ENCODE data around the gene JAG1. TPM values are rescaled to one million over a fixed set of nuclear protein-coding genes. Genes with fewer than 3 reads are reported as not detected.

Gene JAG1
- total RNA-seq, 1 donor from 2014 or later, result 172 TPM

DNA sequence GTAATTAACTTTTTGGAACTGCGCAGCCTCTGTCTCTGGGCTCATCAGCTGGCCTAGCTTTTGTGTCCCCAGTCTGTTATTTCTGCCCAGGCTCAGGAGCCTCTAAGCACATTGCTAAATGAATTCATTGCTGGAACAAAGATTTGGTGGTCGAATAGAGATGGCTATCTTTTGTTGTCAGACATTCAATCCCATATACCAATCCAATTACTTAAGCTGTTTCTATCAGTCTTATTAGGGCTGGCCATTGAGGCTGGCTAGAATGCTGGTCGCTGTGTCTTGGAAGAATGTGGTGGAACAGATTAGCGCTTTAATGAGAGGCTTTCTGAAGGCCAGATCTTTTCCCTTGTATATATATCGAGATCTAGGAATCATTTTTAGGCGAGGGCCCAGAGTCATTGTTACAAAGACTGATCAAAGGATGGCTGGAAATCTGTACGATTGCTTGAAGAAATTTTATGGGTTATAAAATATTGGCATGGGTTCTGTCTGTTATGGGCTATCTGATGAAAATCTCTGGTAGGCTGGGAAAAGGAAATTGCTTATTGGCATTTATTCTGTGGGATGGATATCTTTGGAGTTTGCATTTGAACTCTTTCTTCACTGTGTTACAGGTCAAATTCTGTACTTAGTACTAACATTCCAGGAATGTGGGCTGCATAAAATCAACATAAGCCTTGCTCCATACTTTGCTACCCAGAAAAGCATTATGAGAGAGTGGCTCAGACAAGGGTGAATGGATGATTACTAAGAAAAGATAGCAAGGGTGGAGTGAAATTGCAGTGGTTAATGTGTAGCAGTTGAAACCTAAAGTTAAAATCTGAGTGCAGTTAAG is 34.8 kb upstream of the JAG1 start:
- no peak overlapping the region for H3K4me3 Mint-ChIP-seq (ENCODE audit: unreplicated experiment)
- H3K27ac Mint-ChIP-seq (ENCODE audit: unreplicated experiment), result no peak overlapping the region
- no peaks in the 10 kb centered on the region for H3K27me3 Mint-ChIP-seq (ENCODE audit: unreplicated experiment)
- peaks cover 3% of the 10 kb centered on the region for H3K36me3 Mint-ChIP-seq (ENCODE audit: low read depth, unreplicated experiment)
- no peaks in the 10 kb centered on the region for H3K4me1 Mint-ChIP-seq (ENCODE audit: unreplicated experiment)
- H3K9me3 Mint-ChIP-seq (ENCODE audit: unreplicated experiment), result no peaks in the 10 kb centered on the region
- no peak for DNase-seq (ENCODE audit: low spot score)
- TF ChIP-seq, protein P1, sequence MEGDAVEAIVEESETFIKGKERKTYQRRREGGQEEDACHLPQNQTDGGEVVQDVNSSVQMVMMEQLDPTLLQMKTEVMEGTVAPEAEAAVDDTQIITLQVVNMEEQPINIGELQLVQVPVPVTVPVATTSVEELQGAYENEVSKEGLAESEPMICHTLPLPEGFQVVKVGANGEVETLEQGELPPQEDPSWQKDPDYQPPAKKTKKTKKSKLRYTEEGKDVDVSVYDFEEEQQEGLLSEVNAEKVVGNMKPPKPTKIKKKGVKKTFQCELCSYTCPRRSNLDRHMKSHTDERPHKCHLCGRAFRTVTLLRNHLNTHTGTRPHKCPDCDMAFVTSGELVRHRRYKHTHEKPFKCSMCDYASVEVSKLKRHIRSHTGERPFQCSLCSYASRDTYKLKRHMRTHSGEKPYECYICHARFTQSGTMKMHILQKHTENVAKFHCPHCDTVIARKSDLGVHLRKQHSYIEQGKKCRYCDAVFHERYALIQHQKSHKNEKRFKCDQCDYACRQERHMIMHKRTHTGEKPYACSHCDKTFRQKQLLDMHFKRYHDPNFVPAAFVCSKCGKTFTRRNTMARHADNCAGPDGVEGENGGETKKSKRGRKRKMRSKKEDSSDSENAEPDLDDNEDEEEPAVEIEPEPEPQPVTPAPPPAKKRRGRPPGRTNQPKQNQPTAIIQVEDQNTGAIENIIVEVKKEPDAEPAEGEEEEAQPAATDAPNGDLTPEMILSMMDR (IDR thresholded peaks at IDR 0.05; ENCODE audit: unreplicated experiment), result no peak

DNA sequence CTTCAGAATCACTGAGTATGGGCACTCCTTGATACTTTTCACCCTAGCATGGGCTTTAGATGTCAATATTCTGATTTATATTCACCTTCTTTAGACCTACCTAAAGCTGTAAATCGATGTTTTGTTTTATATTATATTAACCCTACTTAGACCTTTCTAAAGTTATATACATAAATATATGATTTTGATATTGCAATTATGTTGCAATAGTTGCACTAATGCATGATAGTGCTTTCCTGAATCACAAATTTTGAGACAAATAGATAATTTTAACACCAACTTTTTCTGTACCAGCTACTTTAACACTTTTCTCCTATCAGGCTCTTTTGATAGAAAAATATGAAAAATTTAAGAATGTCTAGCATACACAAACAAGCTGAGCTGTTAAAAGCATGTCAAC is 34.0 kb upstream of the JAG1 start:
- Mint-ChIP-seq H3K27me3 (ENCODE audit: unreplicated experiment) (no peaks in the 10 kb centered on the region), H3K9me3 (ENCODE audit: unreplicated experiment) (no peaks in the 10 kb centered on the region), H3K36me3 (ENCODE audit: low read depth, unreplicated experiment) (peaks cover 3% of the 10 kb centered on the region), H3K4me3 (ENCODE audit: unreplicated experiment) (no peak overlapping the region), H3K27ac (ENCODE audit: unreplicated experiment) (no peak overlapping the region), H3K4me1 (ENCODE audit: unreplicated experiment) (no peaks in the 10 kb centered on the region)
- DNase-seq (ENCODE audit: low spot score), result no peak
- TF ChIP-seq, protein P1 (IDR thresholded peaks at IDR 0.05; ENCODE audit: unreplicated experiment), result no peak

- Mint-ChIP-seq H3K36me3 (ENCODE audit: low read depth, unreplicated experiment) (peaks cover 3% of the 10 kb centered on the region), H3K4me3 (ENCODE audit: unreplicated experiment) (no peak overlapping the region), H3K4me1 (ENCODE audit: unreplicated experiment) (no peaks in the 10 kb centered on the region), H3K9me3 (ENCODE audit: unreplicated experiment) (no peaks in the 10 kb centered on the region), H3K27ac (ENCODE audit: unreplicated experiment) (no peak overlapping the region), H3K27me3 (ENCODE audit: unreplicated experiment) (no peaks in the 10 kb centered on the region)
- TF ChIP-seq, protein P1 (IDR thresholded peaks at IDR 0.05; ENCODE audit: unreplicated experiment), result no peak
- DNase-seq (ENCODE audit: low spot score), result no peak
Measured at GRCh38 chr20:10707068-10707467, 33.3 kb upstream of the JAG1 start.

GRCh38 chr20:10706460-10706811 is 32.6 kb upstream of the JAG1 start:
- Mint-ChIP-seq H3K27ac (ENCODE audit: unreplicated experiment) (no peak overlapping the region), H3K4me1 (ENCODE audit: unreplicated experiment) (no peaks in the 10 kb centered on the region), H3K27me3 (ENCODE audit: unreplicated experiment) (no peaks in the 10 kb centered on the region), H3K4me3 (ENCODE audit: unreplicated experiment) (no peak overlapping the region), H3K9me3 (ENCODE audit: unreplicated experiment) (no peaks in the 10 kb centered on the region), H3K36me3 (ENCODE audit: low read depth, unreplicated experiment) (peaks cover 3% of the 10 kb centered on the region)
- TF ChIP-seq, protein P1 (IDR thresholded peaks at IDR 0.05; ENCODE audit: unreplicated experiment), result no peak
- DNase-seq (ENCODE audit: low spot score), result no peak

- Mint-ChIP-seq H3K4me1 (ENCODE audit: unreplicated experiment) (no peaks in the 10 kb centered on the region), H3K4me3 (ENCODE audit: unreplicated experiment) (no peak overlapping the region), H3K27ac (ENCODE audit: unreplicated experiment) (no peak overlapping the region), H3K27me3 (ENCODE audit: unreplicated experiment) (no peaks in the 10 kb centered on the region), H3K9me3 (ENCODE audit: unreplicated experiment) (no peaks in the 10 kb centered on the region), H3K36me3 (ENCODE audit: low read depth, unreplicated experiment) (peaks cover 3% of the 10 kb centered on the region)
- TF ChIP-seq, protein P1 (IDR thresholded peaks at IDR 0.05; ENCODE audit: unreplicated experiment), result no peak
- no peak for DNase-seq (ENCODE audit: low spot score)
Measured at GRCh38 chr20:10705801-10706459, 32.1 kb upstream of the JAG1 start.
